ENCODE data around the gene PRKCA.

Gene PRKCA

GRCh38 chr17:66423056-66423955 lies 120.9 kb downstream of the PRKCA start:
- no peaks in the 10 kb centered on the region for H3K36me3 ChIP-seq
- peaks cover 13% of the 10 kb centered on the region for H3K4me1 ChIP-seq
- no peaks in the 10 kb centered on the region for H3K9me3 ChIP-seq
- no peak for DNase-seq
- no peak overlapping the region for H3K4me3 ChIP-seq (ENCODE audit: low read depth, low read length)
- no peak for TF ChIP-seq CTCF (IDR thresholded peaks at IDR 0.05; ENCODE audit: low read depth, low read length)
- no peaks in the 10 kb centered on the region for H3K27me3 ChIP-seq

GRCh38 chr17:66425756-66426396 lies 123.5 kb downstream of the PRKCA start:
- no peak for DNase-seq
- Histone ChIP-seq H3K9me3 (no peaks in the 10 kb centered on the region), H3K4me3 (ENCODE audit: low read depth, low read length) (no peak overlapping the region), H3K27me3 (no peaks in the 10 kb centered on the region), H3K36me3 (no peaks in the 10 kb centered on the region), H3K4me1 (peaks cover 10% of the 10 kb centered on the region)
- no peak for TF ChIP-seq CTCF (IDR thresholded peaks at IDR 0.05; ENCODE audit: low read depth, low read length)

- DNase-seq: no peak
- no peaks in the 10 kb centered on the region for H3K9me3 ChIP-seq
- no peaks in the 10 kb centered on the region for H3K27me3 ChIP-seq
- no peak overlapping the region for H3K4me3 ChIP-seq (ENCODE audit: low read depth, low read length)
- peaks cover 10% of the 10 kb centered on the region for H3K4me1 ChIP-seq
- TF ChIP-seq CTCF (IDR thresholded peaks at IDR 0.05; ENCODE audit: low read depth, low read length): peak; percentile 57
- H3K36me3 ChIP-seq: no peaks in the 10 kb centered on the region
These were observed 124.1 kb downstream of the PRKCA start for GRCh38 chr17:66426397-66427033.

GRCh38 chr17:66427134-66427533 lies 124.7 kb downstream of the PRKCA start:
- Histone ChIP-seq H3K4me3 (ENCODE audit: low read depth, low read length) (no peak overlapping the region), H3K4me1 (peaks cover 10% of the 10 kb centered on the region), H3K36me3 (no peaks in the 10 kb centered on the region), H3K9me3 (no peaks in the 10 kb centered on the region), H3K27me3 (no peaks in the 10 kb centered on the region)
- TF ChIP-seq CTCF (IDR thresholded peaks at IDR 0.05; ENCODE audit: low read depth, low read length): no peak
- DNase-seq: no peak

DNA sequence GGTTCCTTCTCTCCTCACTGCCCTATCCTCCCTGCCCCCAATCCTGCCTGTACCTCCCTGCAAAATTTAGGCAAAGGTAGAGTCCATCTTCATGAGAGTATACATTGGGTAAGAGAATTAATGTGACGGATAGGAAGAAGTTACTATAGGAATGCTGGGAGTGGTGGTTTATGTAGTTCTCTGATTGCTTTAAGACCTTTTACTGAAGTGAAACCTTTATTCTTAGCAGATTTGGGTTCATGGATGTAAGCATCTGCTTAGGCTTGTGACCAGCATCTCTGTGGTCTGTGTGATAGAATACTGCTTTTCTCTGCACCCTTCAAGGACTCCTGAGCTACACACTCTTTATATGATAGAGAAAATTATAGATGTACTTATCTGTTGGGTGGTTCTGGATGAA lies 127.3 kb downstream of the PRKCA start:
- H3K36me3 ChIP-seq: no peaks in the 10 kb centered on the region
- DNase-seq: no peak
- TF ChIP-seq CTCF (IDR thresholded peaks at IDR 0.05; ENCODE audit: low read depth, low read length): no peak
- H3K27me3 ChIP-seq: no peaks in the 10 kb centered on the region
- H3K4me1 ChIP-seq: peaks cover 10% of the 10 kb centered on the region
- H3K4me3 ChIP-seq (ENCODE audit: low read depth, low read length): no peak overlapping the region
- H3K9me3 ChIP-seq: no peaks in the 10 kb centered on the region
